ENCODE results near the gene STMP1.

Gene STMP1

GRCh38 chr7:135659159-135659846 lies 3.0 kb upstream of the STMP1 start:
- peaks cover 22% of the 10 kb centered on the region for H3K4me1 Mint-ChIP-seq
- no peaks in the 10 kb centered on the region for H3K36me3 Mint-ChIP-seq (ENCODE audit: low read depth)
- H3K27me3 Mint-ChIP-seq (ENCODE audit: low read depth), result no peaks in the 10 kb centered on the region
- no peaks in the 10 kb centered on the region for H3K9me3 Mint-ChIP-seq
- peak overlapping the region; percentile 95 to 99 (median 98) for H3K27ac Mint-ChIP-seq
- no peak for TF ChIP-seq CTCF (IDR thresholded peaks at IDR 0.05; ENCODE audit: unreplicated experiment in 3 of 3)
- H3K4me3 Mint-ChIP-seq, result peak overlapping the region in 1 of 3 experiments; percentile 52

- no peak for TF ChIP-seq CTCF (IDR thresholded peaks at IDR 0.05; ENCODE audit: unreplicated experiment in 3 of 3)
- no peaks in the 10 kb centered on the region for H3K27me3 Mint-ChIP-seq (ENCODE audit: low read depth)
- H3K36me3 Mint-ChIP-seq (ENCODE audit: low read depth), result peaks cover 5% of the 10 kb centered on the region
- H3K4me3 Mint-ChIP-seq, result peak overlapping the region; percentile 95 to 98 (median 96)
- H3K27ac Mint-ChIP-seq, result peak overlapping the region; percentile 94 to 99 (median 98)
- H3K4me1 Mint-ChIP-seq, result peaks cover 21% of the 10 kb centered on the region
- no peaks in the 10 kb centered on the region for H3K9me3 Mint-ChIP-seq
These were observed 797 bp upstream of the STMP1 start for GRCh38 chr7:135661311-135662122.

- H3K9me3 Mint-ChIP-seq, result no peaks in the 10 kb centered on the region
- peak overlapping the region; percentile 94 to 99 (median 98) for H3K27ac Mint-ChIP-seq
- peaks cover 9% of the 10 kb centered on the region for H3K36me3 Mint-ChIP-seq (ENCODE audit: low read depth)
- H3K4me3 Mint-ChIP-seq, result peak overlapping the region; percentile 95 to 98 (median 96)
- TF ChIP-seq CTCF (IDR thresholded peaks at IDR 0.05; ENCODE audit: unreplicated experiment in 3 of 3), result peak in 1 of 3 experiments; percentile 78
- H3K4me1 Mint-ChIP-seq, result peaks cover 24% of the 10 kb centered on the region
- H3K27me3 Mint-ChIP-seq (ENCODE audit: low read depth), result no peaks in the 10 kb centered on the region
These were observed 266 bp upstream of the STMP1 start for GRCh38 chr7:135662123-135662372.

GRCh38 chr7:135664046-135664589 lies 1.8 kb downstream of the STMP1 start:
- Mint-ChIP-seq H3K36me3 (ENCODE audit: low read depth) (peaks cover 22% of the 10 kb centered on the region), H3K4me1 (peaks cover 24% of the 10 kb centered on the region), H3K27ac (peak overlapping the region; percentile 53 to 84 (median 79)), H3K9me3 (no peaks in the 10 kb centered on the region), H3K27me3 (ENCODE audit: low read depth) (no peaks in the 10 kb centered on the region), H3K4me3 (peak overlapping the region; percentile 95 to 98 (median 96))
- TF ChIP-seq CTCF (IDR thresholded peaks at IDR 0.05; ENCODE audit: unreplicated experiment in 3 of 3), result no peak

- no peaks in the 10 kb centered on the region for H3K27me3 Mint-ChIP-seq (ENCODE audit: low read depth)
- peak overlapping the region in 1 of 3 experiments; percentile 20 for H3K27ac Mint-ChIP-seq
- H3K4me3 Mint-ChIP-seq, result peak overlapping the region; percentile 59 to 95 (median 79)
- H3K4me1 Mint-ChIP-seq, result peaks cover 23% of the 10 kb centered on the region
- peaks cover 22% of the 10 kb centered on the region for H3K36me3 Mint-ChIP-seq (ENCODE audit: low read depth)
- H3K9me3 Mint-ChIP-seq, result no peaks in the 10 kb centered on the region
- no peak for TF ChIP-seq CTCF (IDR thresholded peaks at IDR 0.05; ENCODE audit: unreplicated experiment in 3 of 3)
These were observed 2.7 kb downstream of the STMP1 start for GRCh38 chr7:135665042-135665441.
